GM12891 (cell line): ENCODE results near the gene DNAJC15.

Experiments used
- PAX5 ChIP-seq: IDR thresholded peaks from 2 replicates; pipeline ENCODE4 v1.6.1; 2011; ENCODE audit warnings: low read length, moderate library complexity, mild to moderate bottlenecking; ENCODE audit not compliant: insufficient read depth, severe bottlenecking
- POLR2A ChIP-seq: IDR thresholded peaks from 2 replicates; pipeline ENCODE4 v1.6.1; 2011; ENCODE audit warnings: low read depth, low read length, control low read depth
- POLR2AphosphoS5 ChIP-seq: IDR thresholded peaks from 2 replicates; pipeline ENCODE4 v1.6.1; 2011; ENCODE audit warnings: low read depth, low read length, control low read depth
- POU2F2 ChIP-seq: IDR thresholded peaks from 2 replicates; pipeline ENCODE4 v1.6.1; 2011; ENCODE audit warnings: low read depth, mild to moderate bottlenecking, control low read depth, low read length, moderate library complexity
- SPI1 ChIP-seq: IDR thresholded peaks from 2 replicates; pipeline ENCODE4 v1.6.1; 2011; ENCODE audit warnings: low read depth, low read length, control low read depth
- TAF1 ChIP-seq: IDR thresholded peaks from 2 replicates; pipeline ENCODE4 v1.6.1; 2011; ENCODE audit warnings: low read depth, low read length, control low read depth

GRCh38 chr13:43006893-43007631, 16.3 kb upstream of the DNAJC15 start:
- TF ChIP-seq POLR2A (no peak), POU2F2 (no peak), TAF1 (no peak), POLR2AphosphoS5 (no peak), SPI1 (no peak), PAX5 (no peak)
